ENCODE results near the gene ACOXL. TPM values are rescaled to one million over a fixed set of nuclear protein-coding genes. Genes with fewer than 3 reads are reported as not detected.

Gene ACOXL
- total RNA-seq, 1 experiment from 2014 or later: not detected

DNA sequence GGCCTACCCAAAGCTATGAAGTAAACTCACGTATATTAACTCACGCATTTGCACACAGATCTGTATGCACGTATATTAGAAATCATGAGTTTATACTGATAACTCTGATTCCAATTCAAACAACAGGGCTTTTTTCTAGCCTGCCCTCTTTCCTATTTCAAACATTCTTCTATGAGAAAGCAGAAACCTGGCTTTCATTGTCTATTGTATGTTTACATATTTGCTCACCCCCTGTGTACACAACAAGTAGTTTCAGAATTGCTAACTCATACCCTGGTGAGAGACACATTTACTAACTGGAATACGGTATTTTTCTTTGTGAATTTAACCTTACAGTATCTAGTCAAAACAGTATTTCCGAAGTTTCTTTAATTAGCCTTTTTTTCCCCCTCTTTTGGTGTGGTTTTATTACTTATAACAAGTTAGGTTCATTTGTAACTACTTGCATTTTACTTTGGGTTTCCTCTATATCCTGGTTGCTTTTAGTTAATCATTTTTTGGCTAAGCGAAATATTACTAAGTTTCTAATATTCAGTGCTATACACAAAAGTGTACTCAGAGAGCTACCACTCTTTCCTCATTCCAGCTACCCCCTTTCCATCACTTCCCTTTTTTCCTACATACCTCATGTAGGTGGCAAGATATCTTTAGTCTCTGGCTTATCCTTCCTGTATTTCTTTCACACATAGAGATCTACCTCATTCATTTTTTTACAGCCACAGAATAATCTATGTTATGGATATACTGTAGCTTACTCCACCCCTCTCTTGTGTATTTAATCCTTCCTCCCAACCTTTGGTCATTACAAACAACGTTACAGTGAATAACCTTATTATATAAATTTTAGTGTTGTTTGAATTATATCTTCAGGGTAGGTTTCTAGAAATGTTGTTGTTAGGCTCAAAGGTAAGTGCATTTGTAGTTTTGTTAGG lies 275.6 kb downstream of the ACOXL start:
- no peaks in the 10 kb centered on the region for H3K9me2 ChIP-seq (replicated peaks; ENCODE audit: insufficient read depth, low read length)
- no peak for DNase-seq
- H3K9ac ChIP-seq (ENCODE audit: low read length): no peak overlapping the region
- H3K27ac ChIP-seq (ENCODE audit: low read length): no peak overlapping the region
- no peaks in the 10 kb centered on the region for H3K9me3 ChIP-seq (ENCODE audit: low read length)
- H4K20me1 ChIP-seq (ENCODE audit: insufficient read depth, low read depth, low read length): no peaks in the 10 kb centered on the region
- no peaks in the 10 kb centered on the region for H3K36me3 ChIP-seq (ENCODE audit: insufficient read depth, low read length)
- H2AFZ ChIP-seq (ENCODE audit: low read length): no peak overlapping the region
- H3K79me2 ChIP-seq (ENCODE audit: low read length): no peaks in the 10 kb centered on the region
- no peak overlapping the region for H3K4me3 ChIP-seq (ENCODE audit: low read length)
- no peaks in the 10 kb centered on the region for H3K4me1 ChIP-seq (ENCODE audit: low read length)
- no peaks in the 10 kb centered on the region for H3K27me3 ChIP-seq (ENCODE audit: low read length)
- no peak overlapping the region for H3K4me2 ChIP-seq (ENCODE audit: low read depth, low read length, poor library complexity, severe bottlenecking)

- no peak overlapping the region for H3K27ac ChIP-seq (ENCODE audit: low read length)
- no peak overlapping the region for H2AFZ ChIP-seq (ENCODE audit: low read length)
- no peaks in the 10 kb centered on the region for H3K27me3 ChIP-seq (ENCODE audit: low read length)
- H3K9ac ChIP-seq (ENCODE audit: low read length): no peak overlapping the region
- H4K20me1 ChIP-seq (ENCODE audit: insufficient read depth, low read depth, low read length): no peaks in the 10 kb centered on the region
- H3K4me3 ChIP-seq (ENCODE audit: low read length): no peak overlapping the region
- no peaks in the 10 kb centered on the region for H3K79me2 ChIP-seq (ENCODE audit: low read length)
- H3K4me1 ChIP-seq (ENCODE audit: low read length): no peaks in the 10 kb centered on the region
- H3K36me3 ChIP-seq (ENCODE audit: insufficient read depth, low read length): no peaks in the 10 kb centered on the region
- H3K4me2 ChIP-seq (ENCODE audit: low read depth, low read length, poor library complexity, severe bottlenecking): no peak overlapping the region
- DNase-seq: no peak
- no peaks in the 10 kb centered on the region for H3K9me3 ChIP-seq (ENCODE audit: low read length)
- H3K9me2 ChIP-seq (replicated peaks; ENCODE audit: insufficient read depth, low read length): no peaks in the 10 kb centered on the region
Measured at GRCh38 chr2:111011218-111011617, 278.8 kb downstream of the ACOXL start.

- Histone ChIP-seq H2AFZ (ENCODE audit: low read length) (no peak overlapping the region), H3K79me2 (ENCODE audit: low read length) (no peaks in the 10 kb centered on the region), H3K4me3 (ENCODE audit: low read length) (no peak overlapping the region), H3K27me3 (ENCODE audit: low read length) (no peaks in the 10 kb centered on the region), H3K27ac (ENCODE audit: low read length) (no peak overlapping the region), H3K9me2 (replicated peaks; ENCODE audit: insufficient read depth, low read length) (no peaks in the 10 kb centered on the region), H4K20me1 (ENCODE audit: insufficient read depth, low read depth, low read length) (no peaks in the 10 kb centered on the region), H3K4me1 (ENCODE audit: low read length) (no peaks in the 10 kb centered on the region), H3K36me3 (ENCODE audit: insufficient read depth, low read length) (no peaks in the 10 kb centered on the region), H3K4me2 (ENCODE audit: low read depth, low read length, poor library complexity, severe bottlenecking) (no peak overlapping the region), H3K9ac (ENCODE audit: low read length) (no peak overlapping the region), H3K9me3 (ENCODE audit: low read length) (no peaks in the 10 kb centered on the region)
- DNase-seq: no peak
Measured at GRCh38 chr2:111015283-111015995, 283.1 kb downstream of the ACOXL start.

DNA sequence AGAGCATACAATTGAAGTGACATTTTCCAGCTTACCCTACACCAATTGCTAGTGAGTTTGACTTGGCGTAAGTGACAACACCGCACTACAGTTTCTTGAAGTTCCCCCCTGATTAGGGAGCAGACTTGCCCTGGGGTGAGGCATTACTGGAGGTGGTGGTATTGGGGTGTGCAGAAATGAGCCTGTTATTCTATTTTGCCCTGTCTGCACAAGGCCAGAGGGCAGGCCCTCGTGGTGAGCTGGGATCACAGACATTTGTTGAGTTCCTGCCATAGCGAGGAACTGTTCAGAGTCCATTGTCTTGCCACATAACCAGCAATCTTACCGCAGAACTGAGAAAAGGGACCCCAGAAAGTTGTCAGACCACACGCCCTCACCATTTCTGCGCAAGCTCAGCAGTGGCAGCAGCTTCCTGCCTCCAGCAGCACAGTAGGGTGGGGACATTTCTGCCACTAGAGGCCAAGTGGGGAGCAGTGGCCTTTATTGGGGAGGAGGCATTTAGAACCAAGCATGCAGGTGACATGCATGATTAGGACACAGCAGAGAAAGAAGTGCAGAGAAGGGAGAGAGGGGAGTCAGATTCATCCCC lies 284.8 kb downstream of the ACOXL start:
- no peaks in the 10 kb centered on the region for H3K27me3 ChIP-seq (ENCODE audit: low read length)
- no peak overlapping the region for H3K4me2 ChIP-seq (ENCODE audit: low read depth, low read length, poor library complexity, severe bottlenecking)
- H2AFZ ChIP-seq (ENCODE audit: low read length): no peak overlapping the region
- no peaks in the 10 kb centered on the region for H3K9me2 ChIP-seq (replicated peaks; ENCODE audit: insufficient read depth, low read length)
- H3K9me3 ChIP-seq (ENCODE audit: low read length): no peaks in the 10 kb centered on the region
- H3K9ac ChIP-seq (ENCODE audit: low read length): no peak overlapping the region
- DNase-seq: no peak
- H3K79me2 ChIP-seq (ENCODE audit: low read length): no peaks in the 10 kb centered on the region
- H4K20me1 ChIP-seq (ENCODE audit: insufficient read depth, low read depth, low read length): no peaks in the 10 kb centered on the region
- no peak overlapping the region for H3K4me3 ChIP-seq (ENCODE audit: low read length)
- no peaks in the 10 kb centered on the region for H3K4me1 ChIP-seq (ENCODE audit: low read length)
- H3K36me3 ChIP-seq (ENCODE audit: insufficient read depth, low read length): no peaks in the 10 kb centered on the region
- no peak overlapping the region for H3K27ac ChIP-seq (ENCODE audit: low read length)

DNA sequence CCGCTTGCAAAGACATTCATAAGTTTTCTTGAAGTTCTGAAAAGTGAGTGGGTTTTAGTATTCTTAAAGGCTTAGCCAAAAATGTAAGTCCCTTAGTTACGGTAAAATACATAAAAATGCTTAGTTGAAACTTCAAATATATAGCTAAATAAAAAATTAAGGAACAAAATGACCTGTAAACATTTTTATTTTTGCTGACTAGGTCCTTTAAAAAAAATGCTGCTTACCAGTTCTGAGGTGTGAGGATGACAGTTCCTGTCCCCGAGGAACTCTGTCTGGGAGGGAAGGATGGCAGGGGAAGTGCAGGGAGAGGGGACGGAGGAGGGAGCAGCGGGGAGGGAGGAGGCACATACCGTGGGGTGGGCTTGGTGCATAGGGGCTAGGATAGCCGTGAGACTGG lies 285.5 kb downstream of the ACOXL start:
- Histone ChIP-seq H2AFZ (ENCODE audit: low read length) (no peak overlapping the region), H3K36me3 (ENCODE audit: insufficient read depth, low read length) (no peaks in the 10 kb centered on the region), H3K9me3 (ENCODE audit: low read length) (no peaks in the 10 kb centered on the region), H3K4me2 (ENCODE audit: low read depth, low read length, poor library complexity, severe bottlenecking) (no peak overlapping the region), H3K27me3 (ENCODE audit: low read length) (no peaks in the 10 kb centered on the region), H3K79me2 (ENCODE audit: low read length) (no peaks in the 10 kb centered on the region), H4K20me1 (ENCODE audit: insufficient read depth, low read depth, low read length) (no peaks in the 10 kb centered on the region), H3K4me3 (ENCODE audit: low read length) (no peak overlapping the region), H3K9me2 (replicated peaks; ENCODE audit: insufficient read depth, low read length) (no peaks in the 10 kb centered on the region), H3K4me1 (ENCODE audit: low read length) (no peaks in the 10 kb centered on the region), H3K9ac (ENCODE audit: low read length) (no peak overlapping the region), H3K27ac (ENCODE audit: low read length) (no peak overlapping the region)
- no peak for DNase-seq

DNA sequence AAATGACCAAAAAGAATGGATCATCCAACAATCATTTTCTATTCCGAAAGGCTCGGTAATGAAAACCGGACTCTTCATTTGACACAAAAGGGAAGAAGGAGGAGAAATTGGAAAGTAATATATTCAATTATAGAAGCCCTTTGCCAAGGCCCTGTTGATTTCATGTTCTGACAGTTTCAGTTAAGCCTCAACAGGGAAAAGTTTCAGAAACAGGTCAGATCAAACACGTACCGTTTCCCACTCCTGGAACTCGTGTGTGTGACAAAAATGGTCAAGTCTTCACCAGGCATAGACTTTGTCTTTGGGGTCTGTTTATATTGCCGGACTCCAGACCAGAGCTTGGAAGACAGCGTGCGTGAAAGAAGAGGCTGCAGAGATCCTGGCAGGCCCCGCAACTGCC lies 287.0 kb downstream of the ACOXL start:
- H4K20me1 ChIP-seq (ENCODE audit: insufficient read depth, low read depth, low read length): no peaks in the 10 kb centered on the region
- no peaks in the 10 kb centered on the region for H3K9me2 ChIP-seq (replicated peaks; ENCODE audit: insufficient read depth, low read length)
- no peaks in the 10 kb centered on the region for H3K36me3 ChIP-seq (ENCODE audit: insufficient read depth, low read length)
- H2AFZ ChIP-seq (ENCODE audit: low read length): no peak overlapping the region
- no peak overlapping the region for H3K9ac ChIP-seq (ENCODE audit: low read length)
- H3K4me3 ChIP-seq (ENCODE audit: low read length): no peak overlapping the region
- H3K4me1 ChIP-seq (ENCODE audit: low read length): no peaks in the 10 kb centered on the region
- no peak for DNase-seq
- H3K27ac ChIP-seq (ENCODE audit: low read length): no peak overlapping the region
- no peaks in the 10 kb centered on the region for H3K9me3 ChIP-seq (ENCODE audit: low read length)
- H3K4me2 ChIP-seq (ENCODE audit: low read depth, low read length, poor library complexity, severe bottlenecking): no peak overlapping the region
- H3K79me2 ChIP-seq (ENCODE audit: low read length): no peaks in the 10 kb centered on the region
- H3K27me3 ChIP-seq (ENCODE audit: low read length): no peaks in the 10 kb centered on the region

DNA sequence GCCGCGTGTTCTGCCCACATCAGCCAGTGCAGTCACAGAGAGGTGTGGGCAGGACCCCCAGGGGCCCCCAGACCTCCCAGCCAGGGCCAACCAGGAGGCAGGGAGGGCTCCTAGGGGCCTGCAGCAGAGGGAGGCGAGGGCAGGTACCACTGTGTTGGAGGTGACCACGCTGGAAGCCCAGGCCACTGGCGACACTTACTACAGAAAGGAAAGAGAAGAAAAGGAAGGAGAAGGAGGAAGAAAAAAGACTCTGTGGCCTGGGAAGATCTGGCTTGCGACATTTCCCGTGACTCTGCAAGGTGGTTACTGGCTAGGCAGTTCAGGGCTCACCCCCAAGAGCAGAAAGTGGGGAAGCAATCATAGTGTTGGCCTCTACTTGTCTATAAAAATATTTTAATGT lies 290.3 kb downstream of the ACOXL start:
- no peaks in the 10 kb centered on the region for H4K20me1 ChIP-seq (ENCODE audit: insufficient read depth, low read depth, low read length)
- H3K27me3 ChIP-seq (ENCODE audit: low read length): no peaks in the 10 kb centered on the region
- no peak overlapping the region for H3K4me3 ChIP-seq (ENCODE audit: low read length)
- H2AFZ ChIP-seq (ENCODE audit: low read length): no peak overlapping the region
- no peaks in the 10 kb centered on the region for H3K9me3 ChIP-seq (ENCODE audit: low read length)
- no peaks in the 10 kb centered on the region for H3K79me2 ChIP-seq (ENCODE audit: low read length)
- H3K4me2 ChIP-seq (ENCODE audit: low read depth, low read length, poor library complexity, severe bottlenecking): no peak overlapping the region
- no peaks in the 10 kb centered on the region for H3K4me1 ChIP-seq (ENCODE audit: low read length)
- DNase-seq: no peak
- no peaks in the 10 kb centered on the region for H3K36me3 ChIP-seq (ENCODE audit: insufficient read depth, low read length)
- no peaks in the 10 kb centered on the region for H3K9me2 ChIP-seq (replicated peaks; ENCODE audit: insufficient read depth, low read length)
- H3K27ac ChIP-seq (ENCODE audit: low read length): no peak overlapping the region
- no peak overlapping the region for H3K9ac ChIP-seq (ENCODE audit: low read length)

GRCh38 chr2:111024496-111024895 lies 292.1 kb downstream of the ACOXL start:
- no peaks in the 10 kb centered on the region for H3K9me2 ChIP-seq (replicated peaks; ENCODE audit: insufficient read depth, low read length)
- H3K9ac ChIP-seq (ENCODE audit: low read length): no peak overlapping the region
- no peaks in the 10 kb centered on the region for H3K27me3 ChIP-seq (ENCODE audit: low read length)
- no peaks in the 10 kb centered on the region for H3K9me3 ChIP-seq (ENCODE audit: low read length)
- no peaks in the 10 kb centered on the region for H4K20me1 ChIP-seq (ENCODE audit: insufficient read depth, low read depth, low read length)
- no peak overlapping the region for H3K4me3 ChIP-seq (ENCODE audit: low read length)
- no peak for DNase-seq
- H3K79me2 ChIP-seq (ENCODE audit: low read length): no peaks in the 10 kb centered on the region
- no peak overlapping the region for H2AFZ ChIP-seq (ENCODE audit: low read length)
- H3K36me3 ChIP-seq (ENCODE audit: insufficient read depth, low read length): no peaks in the 10 kb centered on the region
- no peak overlapping the region for H3K4me2 ChIP-seq (ENCODE audit: low read depth, low read length, poor library complexity, severe bottlenecking)
- no peak overlapping the region for H3K27ac ChIP-seq (ENCODE audit: low read length)
- H3K4me1 ChIP-seq (ENCODE audit: low read length): peaks cover 2% of the 10 kb centered on the region; the same call in 1 of the 2 replicates
